Measurements from ENCODE around the gene RTBDN. TPM values are rescaled to one million over a fixed set of nuclear protein-coding genes. Genes with fewer than 3 reads are reported as not detected.

Gene RTBDN
- total RNA-seq, 1 experiment from 2014 or later, result not detected

DNA sequence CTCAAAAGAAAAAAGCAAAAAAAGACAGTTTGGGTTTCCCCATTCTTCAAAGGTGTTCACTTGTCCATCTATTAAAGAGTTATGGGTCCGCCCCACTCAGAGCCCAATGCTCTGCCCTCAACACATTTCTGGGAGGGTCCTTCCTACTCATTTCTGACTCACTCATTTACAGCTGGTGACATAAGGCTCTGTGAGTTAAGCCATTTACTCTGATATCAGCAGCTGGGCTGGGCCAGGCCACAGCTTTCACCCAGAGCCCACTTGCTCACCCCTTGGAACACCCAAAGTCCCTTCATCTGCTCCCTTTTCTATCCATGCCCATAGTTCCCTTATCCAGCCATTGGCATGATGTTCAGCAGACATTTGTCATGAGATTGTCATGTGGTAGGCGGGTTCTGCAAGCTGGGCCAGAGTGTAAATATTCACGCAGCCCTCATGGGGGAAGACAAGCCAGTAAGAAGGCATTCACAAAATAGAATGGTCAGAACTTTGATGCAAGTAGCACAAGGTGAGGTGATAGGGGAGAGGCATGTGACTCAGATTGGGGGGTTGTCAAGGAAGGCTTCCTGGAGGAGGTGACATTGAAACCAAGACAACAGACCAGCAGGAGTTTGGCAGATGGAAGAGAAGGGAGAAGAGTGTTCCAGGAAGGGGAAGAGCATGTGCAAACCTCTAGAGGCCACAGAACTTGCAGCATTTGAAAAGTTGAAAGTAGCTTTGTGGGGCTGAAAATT, 9.8 kb upstream of the RTBDN start:
- DNase-seq, result no peak
- Mint-ChIP-seq H3K4me1 (ENCODE audit: low read depth, unreplicated experiment) (no peaks in the 10 kb centered on the region), H3K27ac (ENCODE audit: unreplicated experiment) (no peak overlapping the region), H3K4me3 (ENCODE audit: low read depth, unreplicated experiment) (no peak overlapping the region), H3K9me3 (ENCODE audit: low read depth, unreplicated experiment) (no peaks in the 10 kb centered on the region), H3K36me3 (ENCODE audit: insufficient read depth, unreplicated experiment) (peaks cover 5% of the 10 kb centered on the region), H3K27me3 (ENCODE audit: unreplicated experiment) (peaks cover 21% of the 10 kb centered on the region)
- CTCF ChIA-PET, result no interaction called here
- intact Hi-C loops (cut with micrococcal nuclease; ENCODE audit: unreplicated experiment), result no loop called here
- TF ChIP-seq, protein P1, sequence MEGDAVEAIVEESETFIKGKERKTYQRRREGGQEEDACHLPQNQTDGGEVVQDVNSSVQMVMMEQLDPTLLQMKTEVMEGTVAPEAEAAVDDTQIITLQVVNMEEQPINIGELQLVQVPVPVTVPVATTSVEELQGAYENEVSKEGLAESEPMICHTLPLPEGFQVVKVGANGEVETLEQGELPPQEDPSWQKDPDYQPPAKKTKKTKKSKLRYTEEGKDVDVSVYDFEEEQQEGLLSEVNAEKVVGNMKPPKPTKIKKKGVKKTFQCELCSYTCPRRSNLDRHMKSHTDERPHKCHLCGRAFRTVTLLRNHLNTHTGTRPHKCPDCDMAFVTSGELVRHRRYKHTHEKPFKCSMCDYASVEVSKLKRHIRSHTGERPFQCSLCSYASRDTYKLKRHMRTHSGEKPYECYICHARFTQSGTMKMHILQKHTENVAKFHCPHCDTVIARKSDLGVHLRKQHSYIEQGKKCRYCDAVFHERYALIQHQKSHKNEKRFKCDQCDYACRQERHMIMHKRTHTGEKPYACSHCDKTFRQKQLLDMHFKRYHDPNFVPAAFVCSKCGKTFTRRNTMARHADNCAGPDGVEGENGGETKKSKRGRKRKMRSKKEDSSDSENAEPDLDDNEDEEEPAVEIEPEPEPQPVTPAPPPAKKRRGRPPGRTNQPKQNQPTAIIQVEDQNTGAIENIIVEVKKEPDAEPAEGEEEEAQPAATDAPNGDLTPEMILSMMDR (IDR thresholded peaks at IDR 0.05; ENCODE audit: unreplicated experiment), result no peak
- no TSS peak for BruUV-seq (replicated peaks)

DNA sequence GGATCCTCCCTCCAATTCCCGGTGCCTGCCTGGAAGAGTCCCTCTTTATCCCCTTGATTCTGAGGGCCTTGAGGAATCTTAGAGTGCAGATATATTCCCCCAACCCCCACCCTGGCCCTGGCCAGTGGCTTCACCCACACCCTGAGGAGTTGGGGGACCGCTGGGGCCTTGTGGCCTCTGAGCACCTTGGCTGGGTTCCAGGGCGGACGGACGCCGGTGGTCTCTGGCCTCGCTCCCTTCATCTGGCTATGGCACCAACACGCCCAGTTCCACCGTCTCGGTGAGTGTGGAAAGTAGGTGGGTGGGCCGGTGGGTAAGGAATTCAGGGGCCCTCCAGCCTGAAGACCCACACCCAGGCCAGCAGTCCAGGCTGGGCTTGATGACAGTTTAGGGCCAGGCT, 8.9 kb upstream of the RTBDN start:
- CTCF ChIA-PET, result no interaction called here
- H3K27ac Mint-ChIP-seq (ENCODE audit: unreplicated experiment), result no peak overlapping the region
- DNase-seq, result no peak
- intact Hi-C loops (cut with micrococcal nuclease; ENCODE audit: unreplicated experiment), result no loop called here
- BruUV-seq (replicated peaks), result no TSS peak
- peaks cover 24% of the 10 kb centered on the region for H3K27me3 Mint-ChIP-seq (ENCODE audit: unreplicated experiment)
- no peaks in the 10 kb centered on the region for H3K4me1 Mint-ChIP-seq (ENCODE audit: low read depth, unreplicated experiment)
- TF ChIP-seq, protein P1 (IDR thresholded peaks at IDR 0.05; ENCODE audit: unreplicated experiment), result no peak
- H3K4me3 Mint-ChIP-seq (ENCODE audit: low read depth, unreplicated experiment), result no peak overlapping the region
- H3K9me3 Mint-ChIP-seq (ENCODE audit: low read depth, unreplicated experiment), result no peaks in the 10 kb centered on the region
- peaks cover 5% of the 10 kb centered on the region for H3K36me3 Mint-ChIP-seq (ENCODE audit: insufficient read depth, unreplicated experiment)

DNA sequence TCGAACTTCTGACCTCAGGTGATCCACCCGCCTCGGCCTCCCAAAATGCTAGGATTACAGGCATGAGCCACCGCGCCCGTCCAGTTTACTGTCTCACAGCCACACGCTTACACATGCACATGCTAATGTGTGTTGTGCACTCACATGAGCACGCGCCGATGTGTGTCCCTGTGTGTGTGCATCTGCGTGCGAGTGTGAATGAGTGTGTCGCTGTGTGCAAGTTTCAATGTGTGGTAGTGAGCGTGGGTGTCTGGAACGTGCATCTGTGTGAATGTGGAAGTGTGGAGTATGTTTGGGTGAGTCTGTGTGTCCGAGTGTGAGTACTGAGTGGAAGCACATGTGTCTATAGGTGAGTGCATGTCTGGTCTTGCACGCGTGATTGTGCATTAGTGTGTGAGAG, 8.1 kb upstream of the RTBDN start:
- intact Hi-C loops (cut with micrococcal nuclease; ENCODE audit: unreplicated experiment), result no loop called here
- TF ChIP-seq, protein P1 (IDR thresholded peaks at IDR 0.05; ENCODE audit: unreplicated experiment), result no peak
- H3K36me3 Mint-ChIP-seq (ENCODE audit: insufficient read depth, unreplicated experiment), result peaks cover 5% of the 10 kb centered on the region
- H3K4me1 Mint-ChIP-seq (ENCODE audit: low read depth, unreplicated experiment), result no peaks in the 10 kb centered on the region
- CTCF ChIA-PET, result no interaction called here
- DNase-seq, result no peak
- H3K4me3 Mint-ChIP-seq (ENCODE audit: low read depth, unreplicated experiment), result no peak overlapping the region
- no peak overlapping the region for H3K27ac Mint-ChIP-seq (ENCODE audit: unreplicated experiment)
- no TSS peak for BruUV-seq (replicated peaks)
- H3K27me3 Mint-ChIP-seq (ENCODE audit: unreplicated experiment), result peaks cover 29% of the 10 kb centered on the region
- H3K9me3 Mint-ChIP-seq (ENCODE audit: low read depth, unreplicated experiment), result no peaks in the 10 kb centered on the region

DNA sequence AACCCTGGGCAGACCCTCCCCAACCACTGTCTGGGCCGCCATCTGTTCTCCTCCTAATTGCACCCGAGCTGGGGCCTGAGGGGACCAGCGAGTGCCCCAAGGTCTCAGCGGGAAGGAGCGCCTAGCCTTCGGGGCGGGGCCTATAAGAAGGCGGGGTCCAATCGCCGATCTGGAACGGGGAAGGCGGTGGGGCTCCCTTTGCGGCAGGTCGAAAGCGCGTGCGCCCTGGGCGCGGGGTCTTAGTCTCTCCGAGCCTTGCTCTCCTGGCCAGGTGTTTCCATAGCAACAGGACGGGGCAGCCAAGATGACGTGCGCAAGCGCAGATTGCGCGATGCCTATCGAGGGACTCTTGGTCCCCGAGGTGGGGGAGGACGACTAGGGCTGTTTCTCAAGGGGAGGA, 6.7 kb upstream of the RTBDN start:
- TF ChIP-seq, protein P1 (IDR thresholded peaks at IDR 0.05; ENCODE audit: unreplicated experiment), result no peak
- H3K36me3 Mint-ChIP-seq (ENCODE audit: insufficient read depth, unreplicated experiment), result peaks cover 9% of the 10 kb centered on the region
- intact Hi-C loops (cut with micrococcal nuclease; ENCODE audit: unreplicated experiment), result no loop called here
- no peaks in the 10 kb centered on the region for H3K4me1 Mint-ChIP-seq (ENCODE audit: low read depth, unreplicated experiment)
- no peak overlapping the region for H3K4me3 Mint-ChIP-seq (ENCODE audit: low read depth, unreplicated experiment)
- BruUV-seq (replicated peaks), result no TSS peak
- no peak overlapping the region for H3K27ac Mint-ChIP-seq (ENCODE audit: unreplicated experiment)
- H3K9me3 Mint-ChIP-seq (ENCODE audit: low read depth, unreplicated experiment), result no peaks in the 10 kb centered on the region
- peaks cover 44% of the 10 kb centered on the region for H3K27me3 Mint-ChIP-seq (ENCODE audit: unreplicated experiment)
- no peak for DNase-seq
- CTCF ChIA-PET, result no interaction called here

Data from Calu3 (cell line).